ENCODE measurements around the gene PTGES.

PTGES gene

GRCh38 chr9:129731477-129732085 is 21.3 kb downstream of the PTGES start:
- Histone ChIP-seq H3K4me3 (ENCODE audit: extremely low read depth, insufficient read depth, low read length, poor library complexity, severe bottlenecking) (no peak overlapping the region), H3K36me3 (ENCODE audit: control insufficient read depth, insufficient read depth, low read length) (no peaks in the 10 kb centered on the region), H3K4me1 (ENCODE audit: control insufficient read depth, insufficient read depth, low read length, poor library complexity, severe bottlenecking) (no peaks in the 10 kb centered on the region), H3K27ac (ENCODE audit: low read depth, low read length, severe bottlenecking) (no peak overlapping the region), H3K9me3 (ENCODE audit: control insufficient read depth, low read length) (no peaks in the 10 kb centered on the region)
- WGBS, 2 experiments (ENCODE audit: insufficient coverage in 2 of 2): 52 to 62% methylated on average over 5 of the region's 6 CpGs

GRCh38 chr9:129728744-129729143 is 24.1 kb downstream of the PTGES start:
- WGBS, 2 experiments (ENCODE audit: insufficient coverage in 2 of 2): 81 to 87% methylated on average over 5 to 6 of the region's 7 CpGs
- H3K36me3 ChIP-seq (ENCODE audit: control insufficient read depth, insufficient read depth, low read length): no peaks in the 10 kb centered on the region
- no peak overlapping the region for H3K4me3 ChIP-seq (ENCODE audit: extremely low read depth, insufficient read depth, low read length, poor library complexity, severe bottlenecking)
- H3K4me1 ChIP-seq (ENCODE audit: control insufficient read depth, insufficient read depth, low read length, poor library complexity, severe bottlenecking): no peaks in the 10 kb centered on the region
- H3K27ac ChIP-seq (ENCODE audit: low read depth, low read length, severe bottlenecking): no peak overlapping the region
- H3K9me3 ChIP-seq (ENCODE audit: control insufficient read depth, low read length): no peaks in the 10 kb centered on the region

GRCh38 chr9:129726322-129727160 is 26.3 kb downstream of the PTGES start:
- no peaks in the 10 kb centered on the region for H3K36me3 ChIP-seq (ENCODE audit: control insufficient read depth, insufficient read depth, low read length)
- no peak overlapping the region for H3K27ac ChIP-seq (ENCODE audit: low read depth, low read length, severe bottlenecking)
- H3K9me3 ChIP-seq (ENCODE audit: control insufficient read depth, low read length): no peaks in the 10 kb centered on the region
- H3K4me3 ChIP-seq (ENCODE audit: extremely low read depth, insufficient read depth, low read length, poor library complexity, severe bottlenecking): no peak overlapping the region
- 25 to 29% methylated on average over 15 to 20 of the region's 23 CpGs for WGBS, 2 experiments (ENCODE audit: insufficient coverage in 2 of 2)
- no peaks in the 10 kb centered on the region for H3K4me1 ChIP-seq (ENCODE audit: control insufficient read depth, insufficient read depth, low read length, poor library complexity, severe bottlenecking)

GRCh38 chr9:129725795-129726251 is 27.0 kb downstream of the PTGES start:
- H3K4me3 ChIP-seq (ENCODE audit: extremely low read depth, insufficient read depth, low read length, poor library complexity, severe bottlenecking): no peak overlapping the region
- H3K36me3 ChIP-seq (ENCODE audit: control insufficient read depth, insufficient read depth, low read length): no peaks in the 10 kb centered on the region
- no peak overlapping the region for H3K27ac ChIP-seq (ENCODE audit: low read depth, low read length, severe bottlenecking)
- 78 to 82% methylated on average over 7 to 8 of the region's 10 CpGs for WGBS, 2 experiments (ENCODE audit: insufficient coverage in 2 of 2)
- no peaks in the 10 kb centered on the region for H3K9me3 ChIP-seq (ENCODE audit: control insufficient read depth, low read length)
- H3K4me1 ChIP-seq (ENCODE audit: control insufficient read depth, insufficient read depth, low read length, poor library complexity, severe bottlenecking): no peaks in the 10 kb centered on the region

- Histone ChIP-seq H3K36me3 (ENCODE audit: control insufficient read depth, insufficient read depth, low read length) (no peaks in the 10 kb centered on the region), H3K4me3 (ENCODE audit: extremely low read depth, insufficient read depth, low read length, poor library complexity, severe bottlenecking) (no peak overlapping the region), H3K9me3 (ENCODE audit: control insufficient read depth, low read length) (no peaks in the 10 kb centered on the region), H3K4me1 (ENCODE audit: control insufficient read depth, insufficient read depth, low read length, poor library complexity, severe bottlenecking) (no peaks in the 10 kb centered on the region), H3K27ac (ENCODE audit: low read depth, low read length, severe bottlenecking) (no peak overlapping the region)
- 91 to 95% methylated on average over 15 to 16 of the region's 16 CpGs for WGBS, 2 experiments (ENCODE audit: insufficient coverage in 2 of 2)
These were observed 28.2 kb downstream of the PTGES start for GRCh38 chr9:129724456-129725190.

GRCh38 chr9:129722913-129723312 is 29.9 kb downstream of the PTGES start:
- 89 to 95% methylated on average over 4 to 5 of the region's 5 CpGs for WGBS, 2 experiments (ENCODE audit: insufficient coverage in 2 of 2)
- Histone ChIP-seq H3K4me1 (ENCODE audit: control insufficient read depth, insufficient read depth, low read length, poor library complexity, severe bottlenecking) (no peaks in the 10 kb centered on the region), H3K36me3 (ENCODE audit: control insufficient read depth, insufficient read depth, low read length) (no peaks in the 10 kb centered on the region), H3K4me3 (ENCODE audit: extremely low read depth, insufficient read depth, low read length, poor library complexity, severe bottlenecking) (no peak overlapping the region), H3K9me3 (ENCODE audit: control insufficient read depth, low read length) (no peaks in the 10 kb centered on the region), H3K27ac (ENCODE audit: low read depth, low read length, severe bottlenecking) (no peak overlapping the region)

GRCh38 chr9:129720865-129721545 is 31.8 kb downstream of the PTGES start:
- no peaks in the 10 kb centered on the region for H3K36me3 ChIP-seq (ENCODE audit: control insufficient read depth, insufficient read depth, low read length)
- no peaks in the 10 kb centered on the region for H3K4me1 ChIP-seq (ENCODE audit: control insufficient read depth, insufficient read depth, low read length, poor library complexity, severe bottlenecking)
- H3K27ac ChIP-seq (ENCODE audit: low read depth, low read length, severe bottlenecking): no peak overlapping the region
- H3K9me3 ChIP-seq (ENCODE audit: control insufficient read depth, low read length): no peaks in the 10 kb centered on the region
- no peak overlapping the region for H3K4me3 ChIP-seq (ENCODE audit: extremely low read depth, insufficient read depth, low read length, poor library complexity, severe bottlenecking)
- WGBS, 2 experiments (ENCODE audit: insufficient coverage in 2 of 2): 87 to 95% methylated on average over 21 to 22 of the region's 25 CpGs

GRCh38 chr9:129720181-129720864 is 32.5 kb downstream of the PTGES start:
- 80 to 90% methylated on average over 29 to 31 of the region's 31 CpGs for WGBS, 2 experiments (ENCODE audit: insufficient coverage in 2 of 2)
- Histone ChIP-seq H3K9me3 (ENCODE audit: control insufficient read depth, low read length) (no peaks in the 10 kb centered on the region), H3K4me1 (ENCODE audit: control insufficient read depth, insufficient read depth, low read length, poor library complexity, severe bottlenecking) (no peaks in the 10 kb centered on the region), H3K36me3 (ENCODE audit: control insufficient read depth, insufficient read depth, low read length) (no peaks in the 10 kb centered on the region), H3K4me3 (ENCODE audit: extremely low read depth, insufficient read depth, low read length, poor library complexity, severe bottlenecking) (no peak overlapping the region), H3K27ac (ENCODE audit: low read depth, low read length, severe bottlenecking) (no peak overlapping the region)

GRCh38 chr9:129719135-129719534 is 33.7 kb downstream of the PTGES start:
- Histone ChIP-seq H3K4me3 (ENCODE audit: extremely low read depth, insufficient read depth, low read length, poor library complexity, severe bottlenecking) (no peak overlapping the region), H3K9me3 (ENCODE audit: control insufficient read depth, low read length) (no peaks in the 10 kb centered on the region), H3K36me3 (ENCODE audit: control insufficient read depth, insufficient read depth, low read length) (no peaks in the 10 kb centered on the region), H3K4me1 (ENCODE audit: control insufficient read depth, insufficient read depth, low read length, poor library complexity, severe bottlenecking) (no peaks in the 10 kb centered on the region), H3K27ac (ENCODE audit: low read depth, low read length, severe bottlenecking) (no peak overlapping the region)
- WGBS, 2 experiments (ENCODE audit: insufficient coverage in 2 of 2): 91 to 93% methylated on average over 32 to 36 of the region's 38 CpGs

- Histone ChIP-seq H3K9me3 (ENCODE audit: control insufficient read depth, low read length) (no peaks in the 10 kb centered on the region), H3K4me3 (ENCODE audit: extremely low read depth, insufficient read depth, low read length, poor library complexity, severe bottlenecking) (no peak overlapping the region), H3K4me1 (ENCODE audit: control insufficient read depth, insufficient read depth, low read length, poor library complexity, severe bottlenecking) (no peaks in the 10 kb centered on the region), H3K36me3 (ENCODE audit: control insufficient read depth, insufficient read depth, low read length) (no peaks in the 10 kb centered on the region), H3K27ac (ENCODE audit: low read depth, low read length, severe bottlenecking) (no peak overlapping the region)
- WGBS, 2 experiments (ENCODE audit: insufficient coverage in 2 of 2): 87 to 90% methylated on average over 2 to 3 of the region's 5 CpGs
These were observed 34.2 kb downstream of the PTGES start for GRCh38 chr9:129718647-129719046.
